Esophagus (tissue), 2 donors: ENCODE measurements around the gene MTRR. TPM values are rescaled to one million over a fixed set of nuclear protein-coding genes. Genes with fewer than 3 reads are reported as not detected.

Experiments used
- H3K27ac ChIP-seq, 2 donors: one replicate each; pipeline ENCODE4 v1.5.1; 2013; ENCODE audit warnings: low read depth in 2 of 2, mild to moderate bottlenecking in 2 of 2, inconsistent platforms in 1 of 2, low read length in 1 of 2, moderate library complexity in 1 of 2
- H3K27me3 ChIP-seq, 2 donors: one replicate each; pipeline ENCODE4 v1.6.1; 2013; ENCODE audit warnings: low read length in 2 of 2, control low read depth in 1 of 2, mild to moderate bottlenecking in 1 of 2; ENCODE audit not compliant: insufficient read depth in 2 of 2, control insufficient read depth in 1 of 2
- H3K36me3 ChIP-seq, 2 donors: one replicate each; pipeline ENCODE4 v1.6.1; 2013; ENCODE audit warnings: low read length in 1 of 2; ENCODE audit not compliant: control insufficient read depth in 2 of 2, insufficient read depth in 2 of 2
- H3K4me1 ChIP-seq, 2 donors: one replicate each; pipeline ENCODE4 v1.6.1; 2013; ENCODE audit warnings: low read length in 1 of 2; ENCODE audit not compliant: control insufficient read depth in 2 of 2, insufficient read depth in 2 of 2
- H3K4me3 ChIP-seq, 2 donors: one replicate each; pipeline ENCODE4 v1.5.1; 2013; ENCODE audit warnings: low read length in 2 of 2, mild to moderate bottlenecking in 2 of 2, low read depth in 1 of 2, moderate library complexity in 1 of 2
- H3K9me3 ChIP-seq, 2 donors: one replicate each; pipeline ENCODE4 v1.6.1; 2013; ENCODE audit warnings: mild to moderate bottlenecking in 2 of 2, low read depth in 1 of 2, low read length in 1 of 2, moderate library complexity in 1 of 2; ENCODE audit not compliant: control insufficient read depth in 2 of 2, insufficient read depth in 1 of 2
- WGBS, 2 donors: extraction: QIAGEN DNeasy Blood & Tissue Kit; methylation state at CpG; one replicate each; pipeline ENCODE4 v1.1.7; 2013; 5-methylcytosine and 5-hydroxymethylcytosine counted together
- polyA plus RNA-seq, 2 donors: library from polyadenylated mRNA; stranded (reverse); fragments of 200-250 nt; gene quantifications; one replicate each; pipeline ENCODE4 v1.2.3, GENCODE V29; 2013
- donor health status: healthy with polysubstance abuse.
- donor health status: Bipolar disorder and iron deficiency.

The MTRR gene
- polyA plus RNA-seq, result 10 to 100 TPM in 1 of 2 donors, 1 to 10 TPM in 1; 4.8 to 11.8 TPM

GRCh38 chr5:7868773-7869473 is at the start of gene MTRR, which contains the start of gene FASTKD3:
MTRR (plus strand) TSS chr5:7869148; CDS start chr5:7870795, 1,647 bp downstream.
FASTKD3 (minus strand) TSS chr5:7869031; CDS start chr5:7868083, 948 bp downstream.
- Histone ChIP-seq H3K4me3 (peak within 1 kb of the TSS; percentile 68 to 96), H3K27ac (peak within 1 kb of the TSS; percentile 48 to 68), H3K9me3 (no peaks in the 10 kb centered on the region), H3K27me3 (no peaks in the 10 kb centered on the region), H3K4me1 (peaks cover 0 to 2% of the 10 kb centered on the region in 2 donors), H3K36me3 (no peaks in the 10 kb centered on the region)
- WGBS, 2 donors, result 0 to 1% methylated on average over 81 to 83 of the region's 83 CpGs

- 47 to 53% methylated on average over 3 of the region's 3 CpGs for WGBS, 2 donors
- Histone ChIP-seq H3K27me3 (no peaks in the 10 kb centered on the region), H3K27ac (no peak overlapping the region), H3K36me3 (no peaks in the 10 kb centered on the region), H3K4me1 (no peaks in the 10 kb centered on the region), H3K4me3 (no peak overlapping the region), H3K9me3 (peaks cover 0 to 4% of the 10 kb centered on the region in 2 donors)
Observed at GRCh38 chr5:7822449-7822848, 46.5 kb upstream of the MTRR start.

- H3K9me3 ChIP-seq, result peaks cover 0 to 4% of the 10 kb centered on the region in 2 donors
- 67 to 70% methylated on average over 8 of the region's 8 CpGs for WGBS, 2 donors
- no peak overlapping the region for H3K4me3 ChIP-seq
- H3K27ac ChIP-seq, result no peak overlapping the region
- H3K27me3 ChIP-seq, result no peaks in the 10 kb centered on the region
- H3K4me1 ChIP-seq, result no peaks in the 10 kb centered on the region
- H3K36me3 ChIP-seq, result no peaks in the 10 kb centered on the region
Observed at GRCh38 chr5:7823594-7823993, 45.4 kb upstream of the MTRR start.

GRCh38 chr5:7824995-7825394 is 44.0 kb upstream of the MTRR start:
- Histone ChIP-seq H3K4me1 (no peaks in the 10 kb centered on the region), H3K4me3 (no peak overlapping the region), H3K36me3 (no peaks in the 10 kb centered on the region), H3K9me3 (peaks cover 0 to 4% of the 10 kb centered on the region in 2 donors), H3K27ac (no peak overlapping the region), H3K27me3 (no peaks in the 10 kb centered on the region)
- WGBS, 2 donors, result 91 to 93% methylated on average over 18 of the region's 18 CpGs

- no peaks in the 10 kb centered on the region for H3K36me3 ChIP-seq
Observed at GRCh38 chr5:7825630-7826029, 43.3 kb upstream of the MTRR start.

GRCh38 chr5:7827610-7828009 is 41.3 kb upstream of the MTRR start:
- H3K27me3 ChIP-seq, result no peaks in the 10 kb centered on the region
- H3K27ac ChIP-seq, result no peak overlapping the region
- H3K4me3 ChIP-seq, result no peak overlapping the region
- 81 to 82% methylated on average over 6 of the region's 6 CpGs for WGBS, 2 donors
- no peaks in the 10 kb centered on the region for H3K4me1 ChIP-seq
- H3K36me3 ChIP-seq, result no peaks in the 10 kb centered on the region
- peaks cover 0 to 10% of the 10 kb centered on the region in 2 donors for H3K9me3 ChIP-seq

More at GRCh38 chr5:7825630-7826029, 43.3 kb upstream of the MTRR start:
- H3K4me1 ChIP-seq, result no peaks in the 10 kb centered on the region
- peaks cover 0 to 4% of the 10 kb centered on the region in 2 donors for H3K9me3 ChIP-seq
- 85 to 88% methylated on average over 11 of the region's 11 CpGs for WGBS, 2 donors
- H3K27ac ChIP-seq, result no peak overlapping the region
- no peak overlapping the region for H3K4me3 ChIP-seq
- no peaks in the 10 kb centered on the region for H3K27me3 ChIP-seq

GRCh38 chr5:7828269-7828668 is 40.7 kb upstream of the MTRR start:
- H3K27me3 ChIP-seq, result no peaks in the 10 kb centered on the region
- H3K9me3 ChIP-seq, result peaks cover 0 to 10% of the 10 kb centered on the region in 2 donors
- no peak overlapping the region for H3K4me3 ChIP-seq
- no peaks in the 10 kb centered on the region for H3K4me1 ChIP-seq
- no peak overlapping the region for H3K27ac ChIP-seq
- 54 to 61% methylated on average over 10 of the region's 10 CpGs for whole genome bisulfite sequencing, 2 donors
- H3K36me3 ChIP-seq, result no peaks in the 10 kb centered on the region

- H3K9me3 ChIP-seq, result peaks cover 0 to 6% of the 10 kb centered on the region in 2 donors
- 82 to 87% methylated on average over 4 of the region's 4 CpGs for WGBS, 2 donors
- no peaks in the 10 kb centered on the region for H3K4me1 ChIP-seq
- no peaks in the 10 kb centered on the region for H3K27me3 ChIP-seq
- no peaks in the 10 kb centered on the region for H3K36me3 ChIP-seq
- H3K27ac ChIP-seq, result no peak overlapping the region
- H3K4me3 ChIP-seq, result no peak overlapping the region
Observed at GRCh38 chr5:7834982-7835381, 34.0 kb upstream of the MTRR start.

GRCh38 chr5:7837403-7837802 is 31.5 kb upstream of the MTRR start:
- Histone ChIP-seq H3K9me3 (no peaks in the 10 kb centered on the region), H3K27me3 (no peaks in the 10 kb centered on the region), H3K27ac (no peak overlapping the region), H3K36me3 (no peaks in the 10 kb centered on the region), H3K4me3 (no peak overlapping the region), H3K4me1 (no peaks in the 10 kb centered on the region)
- 42 to 45% methylated on average over 3 of the region's 3 CpGs for WGBS, 2 donors

- no peak overlapping the region for H3K4me3 ChIP-seq
- no peaks in the 10 kb centered on the region for H3K27me3 ChIP-seq
- H3K36me3 ChIP-seq, result no peaks in the 10 kb centered on the region
- no peaks in the 10 kb centered on the region for H3K4me1 ChIP-seq
- H3K9me3 ChIP-seq, result no peaks in the 10 kb centered on the region
- WGBS, 2 donors, result 65 to 67% methylated on average over 2 of the region's 2 CpGs
- no peak overlapping the region for H3K27ac ChIP-seq
Observed at GRCh38 chr5:7842531-7842930, 26.4 kb upstream of the MTRR start.
